MCF 10A (cell line): ENCODE measurements around the gene PPM1A. TPM values are rescaled to one million over a fixed set of nuclear protein-coding genes. Genes with fewer than 3 reads are reported as not detected.

ENCODE experiments used
- BruUV-seq: library from RNA; stranded (reverse); fragments of 400-500 nt; replicated peaks from 2 replicates; lab custom pipeline; 2021; lab: Mats Ljungman, UMichigan
- CTCF ChIA-PET: fragments of 300-600 bp; sonication (Branson Sonifier 250); formaldehyde crosslinking; extraction: SDS; loops from one replicate; lab custom pipeline; 2021; ENCODE audit warnings: antibody characterized with exemption, inconsistent platforms; lab: Yijun Ruan, JAX
- POLR2A ChIA-PET: fragments of 300-600, 350-650 bp; sonication (Branson Sonifier 250); formaldehyde crosslinking; extraction: SDS; loops from one replicate; lab custom pipeline; 2020; ENCODE audit warnings: antibody characterized with exemption, inconsistent platforms; lab: Yijun Ruan, JAX
- DNase-seq: peaks from one replicate; pipeline ENCODE4 v3.0.0-alpha.2; 2018; ENCODE audit not compliant: unreplicated experiment
- H3K27ac Mint-ChIP-seq: one replicate; pipeline ENCODE4 v1.8.0; 2022; ENCODE audit warnings: mild to moderate bottlenecking, low read depth, mixed read lengths; ENCODE audit not compliant: unreplicated experiment
- H3K27me3 Mint-ChIP-seq: one replicate; pipeline ENCODE4 v1.8.0; 2022; ENCODE audit warnings: mixed read lengths; ENCODE audit not compliant: insufficient read depth, unreplicated experiment
- H3K36me3 Mint-ChIP-seq: one replicate; pipeline ENCODE4 v1.8.0; 2022; ENCODE audit warnings: mild to moderate bottlenecking, moderate library complexity, mixed read lengths; ENCODE audit not compliant: insufficient read depth, unreplicated experiment
- H3K4me1 Mint-ChIP-seq: one replicate; pipeline ENCODE4 v1.8.0; 2022; ENCODE audit warnings: mixed read lengths; ENCODE audit not compliant: insufficient read depth, unreplicated experiment
- H3K4me3 Mint-ChIP-seq: one replicate; pipeline ENCODE4 v1.8.0; 2022; ENCODE audit warnings: mild to moderate bottlenecking, moderate library complexity, mixed read lengths; ENCODE audit not compliant: unreplicated experiment
- H3K9me3 Mint-ChIP-seq: one replicate; pipeline ENCODE4 v1.8.0; 2022; ENCODE audit warnings: mixed read lengths; ENCODE audit not compliant: unreplicated experiment
- CTCF ChIP-seq: fragments of 200-600 bp; IDR thresholded peaks from one replicate; pipeline ENCODE4 v1.8.0; 2022; ENCODE audit warnings: antibody characterized with exemption, mild to moderate bottlenecking; ENCODE audit not compliant: unreplicated experiment
- intact Hi-C: fragments of 100-400 bp; cut with micrococcal nuclease; formaldehyde crosslinking; loops from 2 replicates; pipeline ENCODE4 v1.14.1; 2022
- total RNA-seq: library from RNA; stranded (reverse); gene quantifications from 2 replicates; pipeline ENCODE4 v1.2.3, GENCODE V29; 2022

The PPM1A gene
- total RNA-seq, 1 experiment from 2014 or later = 50.4 TPM

- ChIA-PET POLR2A (no interaction called here), CTCF (interaction anchor here (1.3 to 8.0 kb wide), 3 partner anchors 8 to 216 kb away, joined by 6 to 139 read pairs (median 16); no protein-coding TSS in a partner anchor)
- no TSS peak for BruUV-seq
These were observed 97.7 kb downstream of the PPM1A start for GRCh38 chr14:60346706-60347105.

GRCh38 chr14:60348211-60348610 is 99.2 kb downstream of the PPM1A start:
- Mint-ChIP-seq H3K27ac (no peak overlapping the region), H3K4me1 (no peaks in the 10 kb centered on the region), H3K36me3 (no peaks in the 10 kb centered on the region), H3K9me3 (no peaks in the 10 kb centered on the region), H3K27me3 (no peaks in the 10 kb centered on the region), H3K4me3 (no peak overlapping the region)
- BruUV-seq = no TSS peak
- CTCF ChIA-PET = interaction anchor here (0.6 to 8.0 kb wide), 12 partner anchors 10 to 938 kb away, joined by 3 to 139 read pairs (median 4); no protein-coding TSS in a partner anchor
- intact Hi-C loops = no loop called here
- POLR2A ChIA-PET = no interaction called here
- DNase-seq = no peak
- TF ChIP-seq CTCF = no peak

More at GRCh38 chr14:60346706-60347105, 97.7 kb downstream of the PPM1A start:
- H3K9me3 Mint-ChIP-seq = no peaks in the 10 kb centered on the region
- H3K27me3 Mint-ChIP-seq = no peaks in the 10 kb centered on the region
- no peak overlapping the region for H3K27ac Mint-ChIP-seq
- H3K36me3 Mint-ChIP-seq = no peaks in the 10 kb centered on the region
- no peak for DNase-seq
- intact Hi-C loops = no loop called here
- TF ChIP-seq CTCF = no peak
- no peak overlapping the region for H3K4me3 Mint-ChIP-seq
- H3K4me1 Mint-ChIP-seq = no peaks in the 10 kb centered on the region

Other genes starting within 250 kb of the PPM1A start
- gene PCNX4, start 157.3 kb upstream of the PPM1A start, total RNA-seq = 62.8 and 63.3 TPM in 2 replicates
- 71.4 and 96.4 TPM in 2 replicates for gene DHRS7, start 83.8 kb upstream of the PPM1A start, total RNA-seq
- gene C14orf39, start 236.8 kb downstream of the PPM1A start, total RNA-seq = not detected in 2 replicates